A549 (cell line): ENCODE data around the gene SYNE2. TPM values are rescaled to one million over a fixed set of nuclear protein-coding genes. Genes with fewer than 3 reads are reported as not detected.
"Not testable (repeated sequence)": the region's sequence is repeated elsewhere in the genome, so short reads cannot be mapped to it uniquely, and the experiment has no call there.

ENCODE experiments used
- ATAC-seq, 2 experiments: fragments of 200-7000 bp in 1 of 2; fragments of >200 bp in 1 of 2; cut with Nextera tagmentation in 1 of 2; cut with Tn5 transposase in 1 of 2; 3 replicates each; pipeline versions ENCODE4 v1.8.0 to v1.9.1; 2018 to 2020; ENCODE audit warnings: mild to moderate bottlenecking in 1 of 2, moderate library complexity in 1 of 2
- CTCF ChIA-PET: fragments of 300-600 bp; sonication (Branson Sonifier 250); formaldehyde crosslinking; extraction: SDS; loops from one replicate; lab custom pipeline; 2021; ENCODE audit warnings: antibody characterized with exemption, inconsistent platforms; lab: Yijun Ruan, JAX
- POLR2A ChIA-PET: fragments of 350-600 bp; formaldehyde crosslinking; extraction: SDS; loops from one replicate; lab custom pipeline; 2021; ENCODE audit warnings: antibody characterized with exemption, inconsistent platforms; lab: Yijun Ruan, JAX
- DNase-seq, 2 experiments: peaks; one replicate each; pipeline versions ENCODE4 v3.0.0 to v3.0.0-alpha.2; 2011 to 2016; ENCODE audit warnings: low read depth in 1 of 2, low spot score in 1 of 2
- FAIRE-seq: peaks from 2 replicates; lab custom pipeline; 2011; peaks lifted over from hg19 to GRCh38; lab: Jason Lieb, UNC
- H3K27ac ChIP-seq, 2 experiments: fragments of >200 bp; sonication (Bioruptor Twin); formaldehyde crosslinking; 3 replicates each; pipeline ENCODE4 v1.5.1; 2016 to 2017
- H3K4me1 ChIP-seq: fragments of >200 bp; sonication (Bioruptor Twin); formaldehyde crosslinking; 3 replicates; pipeline ENCODE4 v1.6.1; 2016
- H3K4me2 ChIP-seq: fragments of >200 bp; sonication (Bioruptor Twin); formaldehyde crosslinking; 3 replicates; pipeline ENCODE4 v1.6.1; 2016
- H3K4me3 ChIP-seq: fragments of >200 bp; sonication (Bioruptor Twin); formaldehyde crosslinking; 3 replicates; pipeline ENCODE4 v1.5.1; 2016
- H3K9me3 ChIP-seq: fragments of >200 bp; sonication (Bioruptor Twin); formaldehyde crosslinking; 3 replicates; pipeline ENCODE4 v1.6.1; 2016
- ATOH8 ChIP-seq: fragments of 250-450 bp; sonication (Bioruptor Pico); IDR thresholded peaks from 2 replicates; pipeline ENCODE4 v1.5.0; 2020; ENCODE audit warnings: low read depth, mild to moderate bottlenecking, moderate library complexity
- CBX2 ChIP-seq: fragments of 200-600 bp; sonication (generic); IDR thresholded peaks from 2 replicates; pipeline ENCODE4 v1.6.1; 2016; ENCODE audit warnings: low read depth, mild to moderate bottlenecking, borderline replicate concordance
- CEBPB ChIP-seq, 2 experiments: fragments of >200 bp in 1 of 2; sonication (Bioruptor Twin) in 1 of 2; formaldehyde crosslinking in 1 of 2; IDR thresholded peaks; 2 replicates each; pipeline ENCODE4 v1.6.1; 2012 to 2016
- E2F6 ChIP-seq: IDR thresholded peaks from 2 replicates; pipeline ENCODE4 v1.6.1; 2012; ENCODE audit warnings: low read depth, borderline replicate concordance
- EHF ChIP-seq: fragments of 250-450 bp; sonication (Bioruptor Pico); IDR thresholded peaks from 2 replicates; pipeline ENCODE4 v1.5.0; 2020; ENCODE audit warnings: mild to moderate bottlenecking
- ELK1 ChIP-seq: fragments of 150-350 bp; IDR thresholded peaks from 2 replicates; pipeline ENCODE4 v1.6.1; 2014; ENCODE audit warnings: low read depth, mild to moderate bottlenecking, low read length
- EP300 ChIP-seq, 2 experiments: fragments of >200 bp; sonication (Bioruptor Twin); formaldehyde crosslinking; IDR thresholded peaks; 2 replicates in 1 of 2; 3 replicates in 1 of 2; pipeline ENCODE4 v1.6.1; 2016 to 2017
- FOSL2 ChIP-seq, 2 experiments: fragments of 450-650 bp in 1 of 2; fragments of >200 bp in 1 of 2; sonication (Bioruptor Twin) in 1 of 2; formaldehyde crosslinking; IDR thresholded peaks; 2 replicates each; pipeline versions ENCODE4 v1.5.0 to v1.6.1; 2016 to 2020; ENCODE audit warnings: mild to moderate bottlenecking in 1 of 2, moderate library complexity in 1 of 2
- FOXS1 ChIP-seq: fragments of 250-450 bp; sonication (Bioruptor Pico); IDR thresholded peaks from 2 replicates; pipeline ENCODE4 v1.5.0; 2020; ENCODE audit warnings: mild to moderate bottlenecking, moderate library complexity
- HDAC2 ChIP-seq: fragments of 200-600 bp; sonication (generic); IDR thresholded peaks from 2 replicates; pipeline ENCODE4 v1.6.1; 2016
- HES2 ChIP-seq: fragments of >200 bp; sonication (Bioruptor Twin); formaldehyde crosslinking; IDR thresholded peaks from 2 replicates; pipeline ENCODE4 v1.6.1; 2016
- HEYL ChIP-seq: fragments of 250-450 bp; sonication (Bioruptor Pico); IDR thresholded peaks from 2 replicates; pipeline ENCODE4 v1.8.0; 2021; ENCODE audit warnings: mild to moderate bottlenecking, moderate library complexity
- HOXB13 ChIP-seq: fragments of 250-450 bp; sonication (Bioruptor Pico); IDR thresholded peaks from 2 replicates; pipeline ENCODE4 v1.5.0; 2020; ENCODE audit warnings: low read depth, mild to moderate bottlenecking, moderate library complexity
- HOXB5 ChIP-seq: fragments of 250-450 bp; sonication (Bioruptor Pico); IDR thresholded peaks from 2 replicates; pipeline ENCODE4 v1.5.0; 2020; ENCODE audit warnings: mild to moderate bottlenecking, moderate library complexity
- MAFK ChIP-seq: fragments of 450-650 bp; IDR thresholded peaks from 2 replicates; pipeline ENCODE4 v1.6.1; 2014; ENCODE audit not compliant: partially characterized antibody
- MAX ChIP-seq: IDR thresholded peaks from 2 replicates; pipeline ENCODE4 v1.6.1; 2012
- MAZ ChIP-seq: fragments of 150-350 bp; IDR thresholded peaks from 2 replicates; pipeline ENCODE4 v1.6.1; 2014; ENCODE audit warnings: antibody characterized with exemption, low read depth, low read length, borderline replicate concordance
- PHF8 ChIP-seq: fragments of 200-600 bp; sonication (generic); IDR thresholded peaks from 2 replicates; pipeline ENCODE4 v1.6.1; 2016; ENCODE audit warnings: low read depth, mild to moderate bottlenecking, antibody characterized with exemption, moderate library complexity, borderline replicate concordance
- RAD21 ChIP-seq, 2 experiments: fragments of >200 bp in 1 of 2; sonication (Bioruptor Twin) in 1 of 2; formaldehyde crosslinking in 1 of 2; IDR thresholded peaks in 1 of 2; conservative IDR thresholded peaks in 1 of 2; 2 replicates in 1 of 2; 3 replicates in 1 of 2; pipeline ENCODE4 v1.6.1; 2012 to 2018; ENCODE audit warnings: inconsistent platforms in 1 of 2
- REST ChIP-seq: fragments of 200-600 bp; sonication (generic); IDR thresholded peaks from 2 replicates; pipeline ENCODE4 v1.6.1; 2016; ENCODE audit warnings: antibody characterized with exemption, mild to moderate bottlenecking, moderate library complexity
- RFX5 ChIP-seq: fragments of 450-650 bp; IDR thresholded peaks from 2 replicates; pipeline ENCODE4 v1.7.1; 2014; ENCODE audit warnings: antibody characterized with exemption, mild to moderate bottlenecking, moderate library complexity
- ZC3H11A ChIP-seq: fragments of 450-650 bp; IDR thresholded peaks from 2 replicates; pipeline ENCODE4 v1.6.1; 2014; ENCODE audit warnings: antibody characterized with exemption, mild to moderate bottlenecking
- ZSCAN20 ChIP-seq: fragments of 250-450 bp; sonication (Bioruptor Pico); IDR thresholded peaks from 2 replicates; pipeline ENCODE4 v1.8.0; 2022; ENCODE audit warnings: mild to moderate bottlenecking, moderate library complexity
- WGBS: methylation state at CpG from one replicate; pipeline ENCODE4 v1.1.6; 2017; ENCODE audit errors: missing lambda C conversion rate; 5-methylcytosine and 5-hydroxymethylcytosine counted together
- polyA plus RNA-seq, 4 experiments: library from polyadenylated mRNA; depleted of rRNA in 3 of 4; stranded (reverse); fragments of >200 nt; fragmentation: RNase III in 1 of 4; extraction: RNeasy Plus Mini Kit Qiagen cat#74134 plus additional on column Dnase treatment in 1 of 4; gene quantifications; 2 replicates in 3 of 4; 3 replicates in 1 of 4; pipeline ENCODE4 v1.2.3, GENCODE V29; 2011 to 2017

Gene SYNE2
- polyA plus RNA-seq, 2 of the 4 experiments (the other 2 are of a cell fraction): 3.4 to 11.3 TPM

GRCh38 chr14:64209444-64210131 is 356.8 kb downstream of the SYNE2 start:
- Histone ChIP-seq H3K4me2 (no peak overlapping the region), H3K9me3 (no peaks in the 10 kb centered on the region), H3K4me1 (no peaks in the 10 kb centered on the region), H3K27ac (no peak overlapping the region), H3K4me3 (no peak overlapping the region)
- no peak; a peak in 1 of 6 replicates for ATAC-seq
- no peak for DNase-seq
- POLR2A ChIA-PET: no interaction called here
- CTCF ChIA-PET: interaction anchor here (1.0 to 1.5 kb wide), 4 partner anchors 9 to 198 kb away, joined by 3 to 4 read pairs (median 4); no protein-coding TSS in a partner anchor
- FAIRE-seq: no peak
- TF ChIP-seq RFX5: no peak
- no peak for TF ChIP-seq HDAC2
- TF ChIP-seq FOXS1: no peak
- TF ChIP-seq FOSL2 (IDR thresholded peaks at IDR 0.05): no peak
- no peak for TF ChIP-seq FOSL2 (CRISPR knock-in tag; IDR thresholded peaks at IDR 0.05)
- TF ChIP-seq HOXB13 (CRISPR knock-in tag): no peak
- no peak for TF ChIP-seq EP300 (IDR thresholded peaks at IDR 0.05)
- no peak for TF ChIP-seq HEYL (CRISPR knock-in tag)
- TF ChIP-seq EHF (CRISPR knock-in tag): no peak
- TF ChIP-seq RAD21 (conservative IDR thresholded peaks at IDR 0.05 in 1 of 2, IDR thresholded peaks at IDR 0.05 in 1 of 2): no peak
- TF ChIP-seq MAX: no peak
- no peak for TF ChIP-seq PHF8
- no peak for TF ChIP-seq MAZ
- no peak for TF ChIP-seq ATOH8 (CRISPR knock-in tag)
- 81% methylated on average over 21 of the region's 21 CpGs for WGBS

GRCh38 chr14:64210216-64210615 is 357.4 kb downstream of the SYNE2 start:
- FAIRE-seq (no peak), DNase-seq (no peak), ATAC-seq (no peak)
- Histone ChIP-seq H3K27ac (no peak overlapping the region), H3K4me1 (no peaks in the 10 kb centered on the region), H3K9me3 (no peaks in the 10 kb centered on the region), H3K4me3 (no peak overlapping the region), H3K4me2 (no peak overlapping the region)
- 82% methylated on average over 12 of the region's 12 CpGs for WGBS
- POLR2A ChIA-PET: no interaction called here
- no peak for TF ChIP-seq ZSCAN20
- TF ChIP-seq CEBPB (IDR thresholded peaks at IDR 0.05): no peak
- no peak for TF ChIP-seq MAFK
- no peak for TF ChIP-seq CBX2
- TF ChIP-seq HOXB13 (CRISPR knock-in tag): no peak
- TF ChIP-seq MAZ: no peak
- no peak for TF ChIP-seq REST
- TF ChIP-seq HEYL (CRISPR knock-in tag): no peak
- no peak for TF ChIP-seq HES2
- no peak for TF ChIP-seq E2F6
- no peak for TF ChIP-seq ZC3H11A
- no peak for TF ChIP-seq HOXB5
- no peak for TF ChIP-seq ELK1
- CTCF ChIA-PET: interaction anchor here (1.5 kb wide), 2 partner anchors 9 to 199 kb away, joined by 4 read pairs; no protein-coding TSS in a partner anchor

GRCh38 chr14:64210912-64211311 is 358.1 kb downstream of the SYNE2 start:
- H3K9me3 ChIP-seq, ATAC-seq, H3K4me3 ChIP-seq, H3K27ac ChIP-seq, FAIRE-seq, POLR2A ChIA-PET, H3K4me2 ChIP-seq, H3K4me1 ChIP-seq, DNase-seq: not testable (repeated sequence)
- CTCF ChIA-PET: interaction anchor here (1.5 kb wide), 1 partner anchor 199 kb away, joined by 4 read pairs; no protein-coding TSS in a partner anchor
- WGBS: 86% methylated on average over 6 of the region's 6 CpGs
